Measurements from ENCODE around the gene HHATL.
A peak's percentile ranks its signal among the peaks of the same experiment; 100 is the strongest.

The HHATL gene

GRCh38 chr3:42712688-42713372 is 10.2 kb upstream of the HHATL start:
- no peak for DNase-seq (ENCODE audit: low read depth)

GRCh38 chr3:42712344-42712648 is 9.7 kb upstream of the HHATL start:
- no peak for DNase-seq (ENCODE audit: low read depth)

GRCh38 chr3:42711491-42712343 is 9.1 kb upstream of the HHATL start:
- DNase-seq (ENCODE audit: low read depth), result no peak

GRCh38 chr3:42710323-42711021 is 7.9 kb upstream of the HHATL start:
- no peak for DNase-seq (ENCODE audit: low read depth)

GRCh38 chr3:42709621-42710020 is 7.0 kb upstream of the HHATL start:
- no peak for DNase-seq (ENCODE audit: low read depth)

- DNase-seq (ENCODE audit: low read depth), result no peak
Observed at GRCh38 chr3:42708611-42709151, 6.1 kb upstream of the HHATL start.

- no peak for DNase-seq (ENCODE audit: low read depth)
Observed at GRCh38 chr3:42707620-42708355, 5.2 kb upstream of the HHATL start.

- no peak for DNase-seq (ENCODE audit: low read depth)
Observed at GRCh38 chr3:42706721-42707619, 4.4 kb upstream of the HHATL start.

- no peak for DNase-seq (ENCODE audit: low read depth)
Observed at GRCh38 chr3:42705962-42706585, 3.5 kb upstream of the HHATL start.

GRCh38 chr3:42705058-42705767 is 2.6 kb upstream of the HHATL start:
- DNase-seq (ENCODE audit: low read depth), result no peak

GRCh38 chr3:42704136-42704841 is 1.7 kb upstream of the HHATL start:
- DNase-seq (ENCODE audit: low read depth), result no peak

GRCh38 chr3:42703695-42704025 is 1.1 kb upstream of the HHATL start:
- DNase-seq (ENCODE audit: low read depth), result no peak

GRCh38 chr3:42702982-42703694 is 540 bp upstream of the HHATL start:
- DNase-seq (ENCODE audit: low read depth), result no peak

GRCh38 chr3:42701371-42702065 is 1.1 kb downstream of the HHATL start:
- peak; percentile 47 for DNase-seq (ENCODE audit: low read depth)

GRCh38 chr3:42700366-42701288 is 2.0 kb downstream of the HHATL start:
- no peak for DNase-seq (ENCODE audit: low read depth)

GRCh38 chr3:42699511-42699971 is 3.1 kb downstream of the HHATL start:
- no peak for DNase-seq (ENCODE audit: low read depth)

- no peak for DNase-seq (ENCODE audit: low read depth)
Observed at GRCh38 chr3:42698911-42699230, 3.7 kb downstream of the HHATL start.
